HG03060 (cell line): Measurements from ENCODE around the gene PCDHGA6.
"Not testable (repeated sequence)": the region's sequence is repeated elsewhere in the genome, so short reads cannot be mapped to it uniquely, and the experiment has no call there.

Experiments used
- ATAC-seq: cut with Tn5 transposase; IDR thresholded peaks from one replicate; pipeline ENCODE4 v1.9.1; 2021; ENCODE audit warnings: low read depth, moderate number of reproducible peaks; ENCODE audit not compliant: unreplicated experiment

Gene PCDHGA6

DNA sequence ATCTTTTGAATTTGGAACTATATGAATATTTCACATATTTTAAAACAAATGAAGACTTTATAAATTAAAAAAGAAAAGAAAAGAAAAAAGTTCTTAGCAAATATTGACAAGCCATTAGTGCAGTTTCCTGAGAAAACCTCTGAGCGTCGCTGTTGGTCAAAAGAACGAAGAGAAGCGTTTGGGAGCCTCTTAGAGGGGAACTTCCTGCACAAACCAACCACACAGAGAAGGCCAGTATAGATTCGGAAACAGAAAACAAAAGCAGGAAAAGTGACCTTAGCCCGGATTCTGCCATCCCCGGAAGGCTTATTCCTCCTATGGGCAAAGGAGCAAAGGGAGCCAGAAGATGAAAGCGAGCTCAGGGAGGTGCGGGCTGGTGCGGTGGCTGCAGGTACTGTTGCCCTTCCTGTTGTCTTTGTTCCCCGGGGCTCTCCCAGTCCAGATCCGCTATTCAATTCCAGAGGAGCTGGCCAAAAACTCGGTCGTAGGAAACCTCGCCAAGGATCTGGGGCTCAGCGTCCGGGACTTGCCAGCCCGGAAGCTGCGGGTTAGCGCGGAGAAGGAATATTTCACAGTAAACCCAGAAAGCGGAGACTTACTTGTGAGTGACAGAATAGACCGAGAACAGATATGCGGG is 13.8 kb upstream of the PCDHGA6 start, which contains the start of gene PCDHGB2:
Gene PCDHGB2, plus strand, starts transcription at position 205 of the 637 bp plus-strand sequence. Its CDS starts 142 bp downstream, at position 347.
- ATAC-seq: no peak

DNA sequence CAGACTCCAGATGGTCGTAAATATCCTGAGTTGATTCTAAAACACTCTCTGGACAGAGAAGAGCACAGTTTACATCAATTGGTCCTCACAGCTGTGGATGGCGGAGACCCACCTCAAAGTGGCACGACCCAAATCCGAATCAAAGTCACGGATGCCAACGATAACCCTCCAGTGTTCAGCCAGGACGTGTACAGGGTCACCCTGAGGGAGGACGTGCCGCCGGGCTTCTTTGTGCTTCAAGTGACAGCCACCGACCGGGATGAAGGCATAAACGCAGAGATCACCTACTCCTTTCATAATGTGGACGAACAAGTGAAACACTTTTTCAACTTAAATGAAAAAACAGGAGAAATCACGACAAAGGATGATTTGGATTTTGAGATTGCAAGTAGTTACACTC is 13.0 kb upstream of the PCDHGA6 start:
- ATAC-seq: no peak

DNA sequence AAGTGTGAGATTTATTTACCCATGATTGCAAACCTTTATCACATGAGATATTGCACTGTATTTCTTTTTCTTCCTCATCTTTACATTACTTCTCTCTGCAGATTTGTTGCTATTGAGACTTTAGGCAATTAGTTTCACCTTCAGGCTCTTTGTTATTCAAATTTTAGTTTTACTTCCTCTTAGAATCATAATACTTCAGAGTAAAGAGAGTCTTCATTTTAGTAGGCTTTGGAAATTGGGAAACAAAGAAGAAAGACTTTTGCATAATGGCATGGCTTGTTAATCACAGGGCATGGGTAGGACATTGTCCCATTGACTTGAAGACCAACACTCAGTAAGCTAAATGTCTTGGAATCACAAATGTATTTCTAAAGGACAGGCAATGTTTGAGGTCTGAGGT is 11.0 kb upstream of the PCDHGA6 start:
- ATAC-seq: no peak

DNA sequence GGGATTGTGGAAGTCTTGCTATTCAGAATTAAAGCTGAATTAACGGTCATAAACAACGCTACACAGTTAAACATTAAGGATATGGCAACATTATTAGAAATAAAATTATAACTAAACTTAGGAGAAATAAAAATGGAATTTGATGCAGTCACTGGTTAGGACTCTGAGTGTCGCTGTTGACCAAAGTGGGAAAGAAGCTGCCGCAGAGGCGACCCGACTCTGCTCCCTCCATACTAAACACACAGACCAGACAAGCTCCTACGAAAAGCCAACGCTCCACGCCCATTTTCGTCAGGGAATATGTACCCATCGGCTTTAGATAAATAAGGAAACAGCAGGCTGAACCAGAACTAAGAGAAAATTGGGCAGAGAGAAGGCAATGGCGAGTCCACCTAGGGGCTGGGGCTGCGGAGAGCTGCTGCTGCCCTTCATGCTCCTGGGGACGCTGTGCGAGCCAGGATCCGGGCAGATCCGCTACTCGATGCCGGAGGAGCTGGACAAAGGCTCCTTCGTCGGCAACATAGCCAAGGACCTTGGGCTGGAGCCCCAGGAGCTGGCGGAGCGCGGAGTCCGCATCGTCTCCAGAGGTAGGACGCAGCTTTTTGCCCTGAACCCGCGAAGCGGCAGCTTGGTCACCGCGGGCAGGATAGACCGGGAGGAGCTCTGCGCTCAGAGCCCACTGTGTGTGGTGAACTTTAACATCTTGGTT is 9.6 kb upstream of the PCDHGA6 start, which contains the start of gene PCDHGA5:
Gene PCDHGA5, plus strand, starts transcription at position 211 of the 709 bp plus-strand sequence. Its CDS starts 169 bp downstream, at position 380.
- no peak for ATAC-seq

DNA sequence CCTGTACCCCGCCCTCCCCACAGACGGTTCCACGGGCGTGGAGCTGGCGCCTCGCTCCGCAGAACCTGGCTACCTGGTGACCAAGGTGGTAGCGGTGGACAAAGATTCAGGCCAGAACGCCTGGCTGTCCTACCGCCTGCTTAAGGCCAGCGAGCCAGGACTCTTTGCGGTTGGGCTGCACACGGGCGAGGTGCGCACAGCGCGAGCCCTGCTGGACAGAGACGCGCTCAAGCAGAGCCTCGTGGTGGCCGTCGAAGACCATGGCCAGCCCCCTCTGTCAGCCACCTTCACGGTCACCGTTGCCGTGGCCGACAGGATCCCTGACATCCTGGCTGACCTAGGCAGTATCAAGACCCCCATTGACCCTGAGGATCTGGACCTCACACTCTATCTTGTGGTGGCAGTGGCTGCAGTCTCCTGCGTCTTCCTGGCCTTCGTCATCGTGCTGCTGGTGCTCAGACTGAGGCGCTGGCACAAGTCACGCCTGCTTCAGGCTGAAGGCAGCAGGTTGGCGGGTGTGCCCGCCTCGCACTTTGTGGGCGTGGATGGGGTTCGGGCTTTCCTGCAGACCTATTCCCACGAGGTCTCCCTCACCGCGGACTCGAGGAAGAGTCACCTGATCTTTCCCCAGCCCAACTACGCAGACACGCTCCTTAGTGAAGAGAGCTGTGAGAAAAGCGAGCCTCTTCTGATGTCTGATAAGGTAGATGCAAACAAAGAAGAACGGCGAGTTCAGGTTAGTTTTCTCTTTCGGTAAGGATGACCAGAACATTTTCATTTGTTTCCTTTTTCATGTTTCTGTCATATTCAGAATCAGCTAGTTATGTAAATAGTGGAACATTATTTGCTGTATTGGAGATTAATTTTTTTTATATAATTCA is 7.4 kb upstream of the PCDHGA6 start:
- ATAC-seq: no peak

DNA sequence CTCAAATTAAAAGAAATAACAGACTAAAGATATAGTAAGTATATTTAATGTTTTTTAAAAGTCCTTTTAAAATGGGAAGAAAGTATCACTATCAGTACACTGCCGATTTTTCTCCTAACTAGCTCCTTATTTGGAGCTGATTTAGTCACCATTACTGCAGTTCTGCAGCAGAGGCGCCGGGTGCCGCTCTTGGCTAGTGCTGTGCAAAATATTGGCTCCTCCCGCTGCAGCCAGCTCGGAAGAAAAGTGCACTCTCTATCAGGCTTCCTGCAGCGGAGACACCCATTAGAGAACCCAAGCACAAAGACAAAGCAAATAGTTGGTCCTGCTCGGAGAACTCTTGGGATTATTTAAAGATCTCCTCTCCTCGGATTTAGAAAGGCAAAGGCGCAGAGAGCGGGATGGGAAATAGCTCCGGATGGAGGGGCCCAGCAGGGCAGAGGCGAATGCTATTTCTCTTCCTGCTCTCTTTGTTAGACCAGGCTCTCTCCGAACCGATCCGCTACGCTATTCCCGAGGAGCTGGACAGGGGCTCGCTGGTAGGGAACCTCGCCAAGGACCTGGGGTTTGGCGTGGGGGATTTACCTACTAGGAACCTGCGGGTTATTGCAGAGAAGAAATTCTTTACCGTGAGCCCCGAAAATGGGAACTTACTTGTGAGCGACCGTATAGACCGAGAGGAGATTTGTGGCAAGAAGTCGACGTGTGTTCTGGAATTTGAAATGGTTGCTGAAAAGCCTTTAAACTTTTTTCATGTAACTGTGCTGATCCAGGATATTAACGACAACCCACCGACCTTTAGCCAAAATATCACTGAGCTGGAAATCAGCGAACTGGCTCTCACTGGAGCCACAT is 3.5 kb upstream of the PCDHGA6 start, which contains the start of gene PCDHGB3:
Gene PCDHGB3, plus strand, starts transcription at position 249 of the 855 bp plus-strand sequence. Its CDS starts 153 bp downstream, at position 402.
- peak; percentile 88 for ATAC-seq

DNA sequence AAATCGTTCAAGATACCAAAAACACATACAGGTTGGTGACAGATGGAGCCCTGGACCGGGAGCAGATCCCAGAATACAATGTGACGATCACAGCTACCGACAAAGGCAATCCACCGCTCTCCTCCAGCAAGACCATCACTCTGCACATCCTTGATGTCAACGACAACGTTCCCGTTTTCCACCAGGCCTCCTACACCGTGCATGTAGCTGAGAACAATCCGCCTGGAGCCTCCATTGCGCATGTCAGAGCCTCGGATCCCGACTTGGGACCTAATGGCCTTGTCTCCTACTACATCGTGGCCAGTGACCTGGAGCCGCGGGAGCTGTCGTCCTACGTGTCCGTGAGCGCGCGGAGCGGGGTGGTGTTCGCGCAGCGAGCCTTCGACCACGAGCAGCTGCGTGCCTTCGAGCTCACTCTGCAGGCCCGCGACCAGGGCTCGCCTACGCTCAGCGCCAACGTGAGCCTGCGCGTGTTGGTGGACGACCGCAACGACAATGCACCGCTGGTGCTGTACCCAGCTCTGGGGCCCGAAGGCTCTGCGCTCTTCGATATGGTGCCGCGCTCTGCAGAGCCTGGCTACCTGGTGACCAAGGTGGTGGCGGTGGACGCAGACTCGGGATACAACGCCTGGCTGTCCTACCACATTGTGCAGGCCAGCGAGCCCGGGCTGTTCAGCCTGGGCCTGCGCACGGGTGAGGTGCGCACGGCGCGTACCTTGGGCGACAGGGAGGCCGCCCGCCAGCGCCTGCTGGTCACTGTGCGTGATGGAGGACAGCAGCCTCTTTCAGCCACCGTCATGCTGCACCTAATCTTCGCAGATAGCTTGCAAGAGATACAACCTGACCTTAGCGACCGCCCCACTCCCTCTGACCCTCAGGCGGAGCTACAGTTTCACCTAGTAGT is 1.9 kb upstream of the PCDHGA6 start:
- no peak for ATAC-seq

DNA sequence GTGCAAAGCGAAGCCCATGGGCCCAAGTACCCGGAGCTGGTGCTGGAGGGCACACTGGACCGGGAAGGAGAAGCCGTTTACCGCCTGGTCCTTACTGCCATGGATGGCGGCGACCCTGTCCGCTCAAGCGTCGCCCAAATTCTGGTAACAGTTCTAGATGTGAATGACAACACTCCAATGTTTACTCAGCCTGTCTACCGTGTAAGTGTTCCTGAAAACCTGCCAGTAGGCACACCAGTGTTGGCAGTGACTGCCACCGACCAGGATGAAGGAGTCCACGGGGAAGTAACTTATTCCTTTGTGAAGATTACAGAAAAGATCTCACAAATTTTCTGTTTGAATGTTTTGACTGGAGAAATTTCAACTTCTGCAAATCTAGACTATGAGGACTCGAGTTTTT is 936 bp downstream of the PCDHGA6 start:
- no peak for ATAC-seq

DNA sequence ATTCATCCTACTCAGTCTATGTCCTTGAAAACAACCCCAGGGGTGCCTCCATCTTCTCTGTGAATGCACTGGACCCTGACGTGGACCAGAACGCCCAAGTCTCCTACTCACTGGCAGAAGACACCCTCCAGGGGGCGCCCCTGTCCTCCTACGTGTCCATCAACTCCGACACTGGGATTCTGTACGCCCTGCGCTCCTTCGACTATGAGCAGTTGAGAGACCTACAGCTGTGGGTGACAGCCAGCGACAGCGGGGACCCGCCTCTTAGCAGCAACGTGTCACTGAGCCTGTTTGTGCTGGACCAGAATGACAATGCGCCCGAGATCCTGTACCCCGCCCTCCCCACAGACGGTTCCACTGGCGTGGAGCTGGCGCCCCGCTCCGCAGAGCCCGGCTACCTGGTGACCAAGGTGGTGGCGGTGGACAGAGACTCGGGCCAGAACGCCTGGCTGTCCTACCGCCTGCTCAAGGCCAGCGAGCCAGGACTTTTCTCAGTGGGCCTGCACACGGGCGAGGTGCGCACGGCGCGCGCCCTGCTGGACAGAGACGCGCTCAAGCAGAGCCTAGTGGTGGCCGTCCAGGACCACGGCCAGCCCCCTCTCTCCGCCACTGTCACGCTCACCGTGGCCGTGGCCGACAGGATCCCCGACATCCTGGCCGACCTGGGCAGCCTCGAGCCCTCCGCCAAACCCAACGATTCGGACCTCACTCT is 1.9 kb downstream of the PCDHGA6 start:
- not testable (repeated sequence) for ATAC-seq

DNA sequence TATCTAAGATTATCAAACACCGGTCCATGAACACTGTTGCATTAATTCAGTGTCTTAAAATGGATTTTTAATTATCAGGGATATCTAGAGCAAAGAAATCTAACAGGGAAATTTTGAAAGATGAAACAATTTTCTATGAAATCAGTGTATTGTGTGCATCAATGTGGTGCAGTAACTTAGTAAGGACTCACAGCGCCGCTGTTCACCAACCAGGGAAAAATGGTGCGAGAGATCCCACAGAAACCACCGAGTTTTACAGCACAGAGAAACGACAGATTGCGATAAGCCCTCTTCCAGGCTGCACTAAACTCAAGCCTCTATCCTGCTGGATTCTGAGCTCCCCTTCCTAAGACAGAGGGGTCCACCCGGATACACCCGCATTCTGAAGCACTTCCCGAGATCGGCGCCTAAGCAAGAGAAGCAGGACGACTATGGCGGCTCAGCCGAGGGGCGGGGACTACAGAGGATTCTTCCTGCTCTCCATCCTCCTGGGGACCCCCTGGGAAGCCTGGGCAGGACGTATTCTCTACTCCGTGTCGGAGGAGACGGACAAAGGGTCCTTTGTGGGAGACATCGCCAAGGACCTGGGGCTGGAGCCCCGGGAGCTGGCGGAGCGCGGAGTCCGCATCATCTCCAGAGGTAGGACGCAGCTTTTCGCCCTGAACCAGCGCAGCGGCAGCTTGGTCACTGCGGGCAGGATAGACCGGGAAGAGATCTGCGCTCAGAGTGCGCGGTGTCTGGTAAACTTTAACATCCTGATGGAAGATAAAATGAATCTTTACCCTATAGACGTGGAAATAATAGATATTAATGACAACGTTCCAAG is 9.0 kb downstream of the PCDHGA6 start, which contains the start of gene PCDHGA7:
Gene PCDHGA7, plus strand, starts transcription at position 274 of the 826 bp plus-strand sequence. Its CDS starts 158 bp downstream, at position 432.
- no peak for ATAC-seq

DNA sequence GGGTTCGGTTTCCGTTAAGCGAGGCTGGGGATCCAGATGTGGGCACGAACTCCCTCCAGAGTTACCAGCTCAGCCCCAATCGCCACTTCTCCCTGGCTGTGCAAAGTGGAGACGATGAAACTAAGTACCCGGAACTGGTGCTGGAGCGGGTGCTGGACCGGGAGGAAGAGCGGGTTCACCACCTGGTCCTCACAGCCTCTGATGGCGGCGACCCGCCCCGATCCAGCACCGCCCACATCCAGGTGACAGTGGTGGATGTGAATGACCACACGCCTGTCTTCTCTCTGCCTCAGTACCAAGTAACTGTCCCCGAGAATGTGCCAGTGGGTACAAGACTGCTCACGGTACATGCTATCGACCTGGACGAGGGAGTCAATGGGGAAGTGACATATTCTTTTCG is 9.7 kb downstream of the PCDHGA6 start:
- ATAC-seq: no peak

DNA sequence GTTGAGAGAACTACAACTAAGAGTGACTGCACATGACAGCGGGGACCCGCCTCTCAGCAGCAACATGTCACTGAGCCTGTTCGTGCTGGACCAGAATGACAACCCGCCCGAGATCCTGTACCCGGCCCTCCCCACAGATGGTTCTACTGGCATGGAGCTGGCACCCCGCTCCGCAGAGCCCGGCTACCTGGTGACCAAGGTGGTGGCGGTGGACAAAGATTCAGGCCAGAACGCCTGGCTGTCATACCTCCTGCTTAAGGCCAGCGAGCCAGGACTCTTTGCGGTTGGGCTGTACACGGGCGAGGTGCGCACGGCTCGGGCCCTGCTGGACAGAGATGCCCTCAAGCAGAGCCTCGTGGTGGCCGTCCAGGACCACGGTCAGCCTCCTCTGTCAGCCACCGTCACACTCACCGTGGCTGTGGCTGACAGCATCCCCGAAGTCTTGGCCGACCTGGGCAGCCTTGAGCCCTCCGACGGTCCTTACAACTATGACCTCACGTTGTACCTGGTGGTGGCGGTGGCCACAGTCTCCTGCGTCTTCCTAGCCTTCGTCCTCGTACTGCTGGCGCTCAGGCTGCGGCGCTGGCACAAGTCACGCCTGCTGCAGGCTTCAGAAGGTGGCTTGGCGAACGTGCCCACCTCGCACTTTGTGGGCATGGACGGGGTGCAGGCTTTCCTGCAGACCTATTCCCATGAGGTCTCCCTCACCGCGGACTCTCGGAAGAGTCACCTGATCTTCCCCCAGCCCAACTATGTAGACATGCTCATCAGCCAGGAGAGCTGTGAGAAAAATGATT is 11.0 kb downstream of the PCDHGA6 start:
- ATAC-seq: no peak

DNA sequence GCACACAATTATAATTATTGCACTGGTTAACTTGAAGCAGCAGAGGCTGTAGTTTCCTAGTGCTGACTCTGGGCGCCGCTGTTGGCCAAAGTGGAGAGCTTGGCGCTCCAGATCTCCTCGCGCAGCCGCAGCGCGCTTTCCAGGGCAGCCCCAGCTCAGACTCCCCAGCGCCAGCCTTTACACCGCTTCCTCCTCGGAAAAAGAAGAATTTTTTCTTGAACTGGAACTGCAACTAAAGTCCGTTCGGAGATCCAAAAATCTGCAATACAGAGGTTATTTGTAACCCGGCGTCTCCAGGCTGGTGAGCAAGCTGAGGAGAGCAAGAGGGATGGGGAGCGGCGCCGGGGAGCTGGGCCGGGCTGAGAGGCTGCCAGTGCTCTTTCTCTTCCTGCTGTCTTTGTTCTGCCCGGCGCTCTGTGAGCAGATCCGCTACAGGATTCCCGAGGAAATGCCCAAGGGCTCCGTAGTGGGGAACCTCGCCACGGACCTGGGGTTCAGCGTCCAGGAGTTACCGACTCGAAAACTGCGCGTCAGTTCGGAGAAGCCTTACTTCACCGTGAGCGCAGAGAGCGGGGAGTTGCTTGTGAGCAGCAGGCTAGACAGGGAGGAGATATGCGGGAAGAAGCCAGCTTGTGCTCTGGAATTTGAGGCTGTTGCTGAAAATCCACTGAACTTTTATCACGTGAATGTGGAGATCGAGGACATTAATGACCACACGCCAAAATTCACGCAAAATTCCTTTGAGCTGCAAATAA is 14.0 kb downstream of the PCDHGA6 start, which contains the start of gene PCDHGB4:
Gene PCDHGB4, plus strand, starts transcription at position 142 of the 755 bp plus-strand sequence. Its CDS starts 187 bp downstream, at position 329.
- not testable (repeated sequence) for ATAC-seq

DNA sequence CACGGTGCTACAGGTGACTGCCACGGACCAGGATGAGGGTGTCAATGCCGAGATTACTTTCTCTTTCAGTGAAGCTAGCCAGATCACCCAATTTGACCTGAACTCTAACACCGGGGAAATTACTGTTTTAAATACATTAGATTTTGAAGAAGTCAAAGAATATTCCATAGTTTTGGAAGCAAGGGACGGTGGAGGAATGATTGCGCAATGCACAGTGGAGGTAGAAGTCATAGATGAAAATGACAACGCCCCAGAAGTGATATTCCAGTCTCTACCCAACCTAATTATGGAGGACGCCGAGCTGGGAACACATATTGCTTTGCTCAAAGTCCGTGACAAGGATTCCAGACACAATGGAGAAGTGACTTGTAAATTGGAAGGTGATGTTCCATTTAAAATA is 15.0 kb downstream of the PCDHGA6 start:
- ATAC-seq: no peak

DNA sequence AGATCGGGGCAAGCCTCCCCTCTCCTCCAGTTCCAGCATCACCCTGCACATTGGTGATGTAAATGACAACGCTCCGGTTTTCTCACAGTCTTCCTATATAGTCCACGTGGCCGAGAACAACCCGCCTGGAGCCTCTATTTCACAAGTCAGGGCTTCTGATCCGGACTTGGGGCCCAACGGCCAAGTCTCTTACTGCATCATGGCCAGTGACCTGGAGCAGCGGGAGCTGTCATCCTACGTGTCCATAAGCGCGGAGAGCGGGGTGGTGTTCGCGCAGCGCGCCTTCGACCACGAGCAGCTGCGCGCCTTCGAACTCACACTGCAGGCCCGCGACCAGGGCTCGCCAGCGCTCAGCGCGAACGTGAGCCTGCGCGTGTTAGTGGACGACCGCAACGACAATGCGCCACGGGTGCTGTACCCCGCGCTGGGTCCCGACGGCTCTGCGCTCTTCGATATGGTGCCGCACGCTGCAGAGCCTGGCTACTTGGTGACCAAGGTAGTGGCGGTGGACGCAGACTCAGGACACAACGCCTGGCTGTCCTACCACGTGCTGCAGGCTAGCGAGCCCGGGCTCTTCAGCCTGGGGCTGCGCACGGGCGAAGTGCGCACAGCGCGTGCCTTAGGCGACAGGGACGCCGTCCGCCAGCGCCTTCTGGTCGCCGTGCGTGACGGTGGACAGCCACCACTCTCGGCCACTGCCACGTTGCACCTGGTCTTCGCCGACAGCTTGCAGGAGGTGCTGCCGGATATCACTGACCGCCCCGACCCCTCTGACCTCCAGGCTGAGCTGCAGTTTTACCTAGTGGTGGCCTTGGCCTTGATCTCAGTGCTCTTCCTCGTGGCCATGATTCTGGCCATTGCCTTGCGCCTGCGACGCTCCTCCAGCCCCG is 15.7 kb downstream of the PCDHGA6 start:
- ATAC-seq: no peak
